ENCODE measurements around the gene METTL8.
"Not testable (repeated sequence)": the region's sequence is repeated elsewhere in the genome, so short reads cannot be mapped to it uniquely, and the experiment has no call there.

Gene METTL8

DNA sequence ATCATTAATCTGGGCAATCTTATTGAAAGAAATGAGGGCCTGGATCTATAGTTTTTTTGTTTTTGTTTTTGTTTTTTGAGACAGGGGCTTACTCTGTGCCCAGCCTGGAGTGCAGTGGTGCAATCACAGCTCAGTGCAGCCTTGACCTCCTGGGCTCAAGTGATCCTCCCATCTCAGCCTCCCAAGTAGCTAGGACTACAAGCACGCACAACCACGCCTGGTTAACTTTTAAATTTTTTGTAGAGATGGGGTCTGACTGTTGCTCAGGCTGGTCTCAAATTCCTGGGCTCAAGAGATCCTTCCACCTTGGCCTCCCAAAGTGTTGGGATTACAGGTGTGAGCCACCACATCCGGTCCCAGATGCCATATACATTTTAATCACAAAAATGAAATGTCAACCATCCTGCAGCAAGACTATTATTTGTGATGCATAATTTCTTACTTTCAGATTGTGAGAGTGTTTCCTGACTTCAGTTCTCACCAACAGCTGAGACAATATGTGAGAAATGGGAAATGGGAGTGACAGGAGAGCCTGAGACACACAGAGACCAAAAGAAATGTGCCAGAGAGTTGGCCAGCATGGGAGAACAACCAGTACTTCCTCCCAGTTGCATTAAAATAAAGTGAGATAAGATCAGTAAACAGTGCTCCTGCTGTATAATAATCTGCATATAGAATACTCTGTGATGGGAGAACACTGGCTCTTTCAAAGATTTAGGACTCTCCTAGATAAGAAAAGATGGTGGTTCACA, 87.6 kb downstream of the METTL8 start:
- no peak for DNase-seq (ENCODE audit: low read depth)

DNA sequence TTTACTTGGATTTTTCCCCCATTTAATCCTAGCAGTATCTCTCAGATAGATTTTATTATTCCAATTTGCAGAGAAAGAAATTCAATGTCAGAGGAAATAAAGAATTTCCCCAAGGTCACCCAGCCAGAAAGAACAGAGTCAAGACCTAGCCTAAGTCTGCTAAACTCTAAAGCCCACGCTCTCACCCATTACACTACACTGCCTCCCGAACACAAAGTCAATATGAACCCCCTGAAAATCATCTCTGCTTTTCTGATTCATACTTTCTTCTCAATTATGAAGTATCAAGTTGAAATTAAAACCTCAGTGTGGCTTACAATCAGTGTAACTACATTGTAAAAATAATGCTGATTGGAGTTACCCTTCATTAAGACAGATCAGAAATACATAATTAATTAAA, 89.6 kb downstream of the METTL8 start:
- no peak for DNase-seq (ENCODE audit: low read depth)

DNA sequence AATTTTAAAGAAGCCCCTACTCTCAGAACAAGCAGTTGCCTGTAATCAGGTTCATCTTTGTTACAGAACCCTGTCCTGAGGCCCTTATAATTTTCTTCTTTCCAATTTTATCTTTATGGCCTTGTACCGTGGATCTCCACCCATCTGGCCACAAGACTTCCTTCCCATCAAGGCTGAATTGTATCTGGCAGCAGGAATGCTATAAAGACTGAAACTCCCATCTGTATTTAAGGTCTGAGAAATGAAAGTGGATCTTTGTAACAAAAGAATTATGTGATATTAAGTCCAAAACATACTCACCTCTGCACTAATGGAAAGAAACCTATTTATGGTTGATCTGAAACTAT, 91.8 kb downstream of the METTL8 start:
- no peak for DNase-seq (ENCODE audit: low read depth)

DNA sequence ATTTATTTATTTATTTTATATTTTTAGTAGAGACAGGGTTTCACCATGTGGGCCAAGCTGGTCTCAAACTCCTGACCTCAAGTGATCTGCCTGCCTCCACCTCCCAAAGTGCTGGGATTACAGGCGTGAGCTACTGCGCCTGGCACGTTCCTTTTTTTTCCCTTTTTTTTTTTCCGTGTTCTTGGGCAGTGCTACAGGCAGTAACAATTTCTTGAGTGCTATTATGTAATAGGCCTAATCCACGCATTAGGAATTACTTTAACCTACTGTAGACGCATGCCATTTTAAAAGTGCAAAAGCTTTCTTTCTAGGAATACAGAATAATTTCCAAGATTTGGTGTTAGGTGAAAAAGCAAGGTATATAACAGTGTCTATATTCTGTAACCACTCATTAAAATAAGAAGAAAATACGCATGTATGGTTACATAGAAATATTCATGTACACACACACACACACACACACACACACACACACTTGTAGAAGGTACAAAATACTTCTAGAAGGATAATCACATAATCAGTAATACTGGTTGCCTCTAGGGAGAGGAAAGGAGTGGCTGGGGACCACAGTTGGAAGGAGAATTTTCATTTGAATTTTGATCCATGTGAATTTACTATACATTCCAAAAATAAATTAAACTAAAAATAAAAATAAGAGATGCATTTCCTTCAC, 92.3 kb downstream of the METTL8 start:
- DNase-seq (ENCODE audit: low read depth), result no peak

DNA sequence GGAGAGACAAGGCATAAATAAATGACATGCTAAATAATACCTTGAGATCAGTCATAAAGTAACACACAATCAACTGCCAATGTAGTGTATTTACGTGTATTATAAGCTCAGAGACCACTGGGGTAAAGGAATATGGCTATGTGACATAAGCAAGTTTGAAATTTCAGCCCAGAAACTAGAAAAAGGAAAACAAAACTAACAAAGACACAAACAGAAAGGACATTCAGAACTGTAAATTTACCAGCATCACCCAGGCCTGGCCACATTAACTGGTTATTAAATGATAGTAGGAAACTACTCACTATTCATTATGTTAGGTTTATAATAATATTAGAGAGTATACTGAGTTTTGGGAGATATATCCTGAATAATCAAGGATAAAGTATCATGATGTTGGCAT, 98.8 kb downstream of the METTL8 start:
- no peak for DNase-seq (ENCODE audit: low read depth)

DNA sequence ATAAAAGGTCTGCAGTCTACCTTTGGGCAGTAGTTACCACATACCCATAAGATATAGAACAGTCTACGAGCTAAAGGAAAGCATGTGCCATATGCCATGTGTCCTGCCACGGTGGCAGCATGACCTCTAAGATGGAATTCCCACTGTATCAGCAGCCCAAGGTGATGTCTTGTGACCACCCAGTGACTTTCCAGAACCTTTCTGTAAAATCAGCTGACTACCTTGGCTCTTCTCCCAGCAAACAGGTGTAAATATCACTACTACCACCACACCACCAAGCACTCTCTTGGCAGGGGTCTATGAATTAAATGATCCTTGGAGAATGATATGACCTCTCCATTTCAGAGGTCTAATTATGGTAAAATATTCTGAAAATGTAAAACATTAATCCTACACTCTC, 99.6 kb downstream of the METTL8 start:
- no peak for DNase-seq (ENCODE audit: low read depth)

DNA sequence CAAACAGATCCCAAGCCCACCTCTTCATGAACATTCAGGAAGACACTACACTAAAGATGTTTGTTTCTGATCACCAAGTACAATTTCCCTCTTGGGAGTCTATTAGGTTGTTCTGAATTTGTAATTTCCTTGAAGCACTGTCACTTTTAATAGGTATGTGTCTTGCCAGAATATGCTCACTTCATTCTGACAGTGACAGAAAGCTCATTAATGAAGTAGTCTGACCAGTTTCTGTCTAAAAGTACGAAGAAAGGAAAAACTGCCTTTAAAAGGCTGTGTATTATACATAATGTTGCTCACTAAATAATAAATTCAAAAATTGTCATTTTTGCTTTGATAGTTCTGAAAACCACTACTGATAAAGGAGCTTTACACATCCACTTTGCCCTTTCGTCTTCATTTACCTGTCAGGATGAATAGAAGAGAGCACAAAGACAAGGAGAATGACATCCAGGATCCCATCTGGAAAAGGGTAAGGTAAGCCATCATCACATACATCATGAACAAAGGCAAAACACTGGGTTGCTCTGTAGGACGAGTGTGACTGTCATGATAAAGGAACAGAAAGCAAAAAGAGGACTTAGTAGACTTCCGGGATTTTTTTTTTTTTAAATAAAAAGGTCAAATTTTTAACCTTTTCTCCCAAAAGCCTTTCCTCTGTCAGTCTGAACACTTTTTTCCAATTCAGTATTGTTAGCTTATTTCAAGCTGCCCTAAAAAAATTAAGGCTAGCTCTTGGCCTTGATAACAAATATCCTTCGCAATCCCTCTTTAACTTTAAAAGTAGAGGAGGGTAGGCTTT, 103.4 kb downstream of the METTL8 start:
- DNase-seq (ENCODE audit: low read depth), result no peak

DNA sequence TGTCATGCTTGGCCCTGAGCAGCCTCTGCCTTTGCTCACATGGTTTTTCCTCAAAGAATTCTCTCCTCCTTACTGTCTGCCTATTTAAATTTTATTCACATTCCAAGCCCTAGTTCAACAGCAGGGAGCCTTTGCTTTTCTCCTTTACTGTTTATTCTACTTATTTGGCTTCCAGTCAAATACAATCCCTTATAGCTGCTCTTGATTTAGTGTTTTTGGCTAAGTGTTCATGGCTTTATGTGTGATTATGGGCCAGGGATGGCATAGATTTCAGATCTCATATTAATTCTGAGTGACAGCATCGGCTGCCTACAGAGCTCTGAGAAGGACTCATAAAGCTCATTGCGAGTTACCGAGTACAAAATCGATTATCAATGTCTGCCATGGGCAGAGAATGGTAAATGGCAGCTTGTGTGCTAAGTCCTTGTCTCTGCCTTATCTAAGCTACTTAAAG, 106.7 kb downstream of the METTL8 start:
- DNase-seq (ENCODE audit: low read depth), result no peak

DNA sequence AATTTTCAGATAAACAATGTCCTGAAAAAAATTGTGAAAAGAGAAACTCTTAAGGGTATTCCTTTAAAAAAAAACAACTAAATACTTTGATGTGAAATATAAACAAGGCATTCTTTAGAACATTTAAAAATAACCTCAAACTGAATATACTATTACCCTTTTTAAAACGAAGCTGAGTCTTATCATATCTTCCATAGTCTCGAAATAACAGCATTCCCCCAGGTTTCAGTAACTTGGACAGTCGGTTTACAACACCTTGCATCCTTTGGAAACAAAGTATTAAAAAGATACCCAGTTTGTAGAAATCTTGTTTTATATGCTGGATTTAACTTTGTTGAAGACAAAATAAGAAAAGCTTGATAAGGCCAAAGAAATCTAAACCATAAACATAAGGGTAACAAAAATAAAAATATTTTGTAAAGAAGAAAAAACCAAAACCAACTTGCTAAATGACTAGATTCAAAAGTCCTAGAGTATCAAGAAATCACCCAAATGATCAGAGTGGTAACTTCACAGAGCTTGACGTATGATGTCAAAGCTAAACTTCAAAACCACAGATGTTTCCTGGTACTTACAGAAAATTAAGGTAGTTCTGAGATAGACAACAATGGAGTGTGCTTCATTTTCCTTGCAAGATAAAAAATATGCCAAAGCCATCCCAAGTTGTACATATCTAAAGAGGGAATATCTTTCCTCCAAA, 107.8 kb downstream of the METTL8 start:
- no peak for DNase-seq (ENCODE audit: low read depth)

DNA sequence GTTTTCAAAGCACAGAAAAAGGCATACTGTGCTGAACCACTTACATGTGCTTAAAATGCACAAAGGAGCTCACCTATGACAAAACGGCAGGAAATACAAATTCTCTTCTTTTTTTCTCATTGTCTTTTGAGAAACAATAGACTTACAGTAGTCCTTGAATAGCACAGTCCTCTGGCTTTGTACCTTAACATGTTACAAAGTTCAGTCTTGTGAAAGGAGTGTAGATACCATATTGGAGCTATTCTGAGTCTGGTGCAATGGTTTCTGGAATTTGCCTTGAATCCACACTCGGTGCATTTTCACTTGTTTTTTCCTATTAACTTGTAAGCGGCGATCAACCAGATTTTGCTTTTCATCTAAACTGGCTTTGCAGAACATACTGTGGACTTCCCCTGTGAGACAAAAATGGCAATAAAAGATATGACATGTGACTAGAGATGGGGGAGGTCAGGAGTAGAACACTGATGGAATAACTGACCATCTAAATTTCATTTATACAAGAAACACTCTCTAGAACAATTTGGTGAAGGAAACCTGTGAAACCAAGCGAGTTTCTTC, 109.7 kb downstream of the METTL8 start:
- no peak for DNase-seq (ENCODE audit: low read depth)

DNA sequence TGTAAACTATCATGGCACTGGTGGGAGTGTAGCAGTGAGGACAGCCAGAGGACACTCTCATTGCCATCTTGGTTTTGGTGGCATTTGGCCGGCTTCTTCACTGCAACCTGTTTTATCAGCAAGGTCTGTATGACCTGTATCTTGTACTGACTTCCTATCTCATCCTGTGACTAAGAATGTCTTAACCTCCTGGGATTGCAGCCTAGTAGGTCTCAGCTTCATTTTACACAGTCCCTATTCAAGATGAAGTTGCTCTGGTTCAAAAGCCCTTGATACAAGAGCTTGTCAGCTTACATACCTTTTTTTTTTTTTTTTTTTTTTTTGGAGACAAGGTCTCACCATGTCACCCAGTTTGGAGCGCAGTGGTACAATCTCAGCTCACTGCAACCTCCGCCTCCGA, 110.9 kb downstream of the METTL8 start:
- DNase-seq (ENCODE audit: low read depth), result no peak

DNA sequence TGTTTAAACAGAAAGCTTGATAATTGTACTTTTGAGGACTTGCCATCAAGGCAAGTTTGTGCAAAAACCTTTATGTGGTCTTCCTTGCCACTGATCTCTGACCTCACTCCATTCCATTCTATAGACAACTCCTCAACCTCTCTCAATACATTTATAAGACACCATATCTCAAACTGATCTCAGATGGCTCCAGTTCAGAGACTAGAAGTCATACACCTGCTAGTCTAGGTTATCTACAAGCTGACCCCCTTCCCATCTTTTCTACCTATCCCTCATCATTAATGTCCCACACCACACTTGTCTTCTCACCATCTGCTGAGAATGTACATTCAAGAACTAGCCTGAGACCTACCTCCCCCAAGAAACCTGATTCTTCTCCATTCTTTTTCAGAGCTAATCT, 113.1 kb downstream of the METTL8 start:
- DNase-seq (ENCODE audit: low read depth), result no peak

DNA sequence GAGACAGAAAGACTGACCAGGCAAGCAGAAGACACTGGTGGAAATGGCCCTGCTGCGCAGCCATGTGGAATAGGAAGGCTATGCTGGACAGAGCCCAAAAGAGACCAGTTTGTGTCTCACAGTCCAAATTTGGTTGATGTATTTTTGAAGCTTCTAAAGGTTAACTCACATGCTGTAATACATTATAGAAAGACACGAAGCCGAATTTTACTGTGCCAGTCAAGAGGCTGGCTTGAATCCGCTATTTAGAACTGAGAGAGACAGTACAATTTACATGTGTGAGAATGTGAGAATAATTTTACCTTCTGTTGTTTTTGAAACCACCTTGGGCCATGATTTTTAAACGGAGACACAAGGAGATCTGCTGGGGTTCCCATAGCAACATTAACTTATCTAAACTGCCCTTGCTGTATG, 113.6 kb downstream of the METTL8 start:
- DNase-seq (ENCODE audit: low read depth), result no peak

DNA sequence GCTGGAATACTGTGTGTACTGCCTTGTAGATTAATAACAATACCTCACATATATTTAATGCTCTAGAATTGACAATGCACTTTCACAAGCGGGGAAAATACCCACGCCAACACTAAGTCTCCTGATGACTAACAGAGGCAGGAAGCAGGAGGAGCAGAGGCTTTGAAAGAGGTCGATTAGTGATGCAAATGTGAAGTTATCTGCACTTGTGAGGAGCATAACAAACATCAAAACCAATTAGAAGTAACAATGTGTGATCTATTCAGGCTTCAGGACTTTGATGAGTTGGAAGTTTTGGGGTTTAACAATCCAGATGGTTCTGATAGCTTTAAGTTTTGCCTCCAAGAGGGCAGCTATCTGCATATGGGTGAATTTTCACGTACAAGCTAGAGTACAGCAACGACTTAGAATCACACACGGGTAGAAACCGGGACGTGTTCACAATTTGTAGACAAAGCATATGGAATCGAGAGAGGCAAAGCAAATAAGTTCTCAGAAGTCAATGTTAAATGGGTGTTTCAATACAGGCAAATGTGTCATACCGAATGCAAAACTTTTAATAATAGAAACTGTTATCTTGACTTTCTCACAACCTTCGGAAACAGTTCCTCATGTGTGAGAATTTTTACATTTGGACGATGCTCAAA, 114.5 kb downstream of the METTL8 start:
- peak; percentile 19 for DNase-seq (ENCODE audit: low read depth)

DNA sequence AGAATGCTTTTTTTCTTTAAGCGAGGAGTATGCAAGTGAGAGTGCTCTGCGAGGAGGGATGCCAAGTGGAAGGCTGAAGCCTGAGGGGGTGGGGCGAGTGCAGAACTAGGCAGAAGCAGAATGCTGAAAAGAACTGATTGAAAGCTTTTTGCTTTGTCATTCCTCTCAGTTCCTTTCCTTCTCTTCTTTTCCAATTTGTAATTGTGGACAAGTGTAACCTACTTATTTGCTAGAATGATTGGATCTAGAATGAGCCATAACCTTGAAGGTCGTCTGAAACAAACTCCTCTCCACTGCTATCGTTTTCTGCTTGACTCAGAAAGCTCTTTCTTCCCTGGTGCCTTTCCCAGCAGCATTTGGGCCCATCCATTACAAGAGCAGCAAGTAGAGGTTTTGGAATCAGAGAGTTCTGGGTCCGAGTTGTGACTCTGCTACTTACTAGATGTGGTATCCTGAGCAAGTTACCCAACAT, 115.3 kb downstream of the METTL8 start:
- DNase-seq (ENCODE audit: low read depth), result no peak

DNA sequence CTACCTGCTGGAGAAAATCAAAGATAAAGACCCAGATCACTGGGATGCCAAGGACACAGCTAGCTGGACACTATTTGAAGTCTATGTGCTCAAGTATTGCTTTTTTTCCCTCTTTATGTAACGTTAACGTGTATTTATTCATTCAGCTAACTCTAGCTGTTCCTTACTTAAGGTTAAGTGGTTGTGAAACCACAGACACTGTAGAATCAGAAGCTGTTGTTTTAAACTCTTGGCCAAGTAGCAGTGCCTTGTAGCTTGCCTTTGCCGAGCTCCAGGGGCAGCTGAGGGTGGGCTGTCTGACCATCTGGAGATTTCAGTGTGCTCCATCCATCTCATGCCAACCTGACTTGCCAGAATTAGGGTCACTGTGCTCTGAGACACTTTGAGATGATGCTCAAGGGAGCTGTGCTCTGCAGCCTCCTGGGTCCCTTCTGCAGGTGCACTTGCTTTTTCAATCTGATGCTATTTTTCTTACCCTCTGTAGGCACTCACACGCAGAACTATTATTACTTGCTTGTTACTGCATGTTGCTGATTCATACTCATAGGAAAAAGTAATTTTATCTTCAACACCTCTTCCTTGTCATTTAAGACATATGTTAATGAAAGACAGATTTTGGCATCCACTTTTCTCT, 116.2 kb downstream of the METTL8 start:
- no peak for DNase-seq (ENCODE audit: low read depth)

DNA sequence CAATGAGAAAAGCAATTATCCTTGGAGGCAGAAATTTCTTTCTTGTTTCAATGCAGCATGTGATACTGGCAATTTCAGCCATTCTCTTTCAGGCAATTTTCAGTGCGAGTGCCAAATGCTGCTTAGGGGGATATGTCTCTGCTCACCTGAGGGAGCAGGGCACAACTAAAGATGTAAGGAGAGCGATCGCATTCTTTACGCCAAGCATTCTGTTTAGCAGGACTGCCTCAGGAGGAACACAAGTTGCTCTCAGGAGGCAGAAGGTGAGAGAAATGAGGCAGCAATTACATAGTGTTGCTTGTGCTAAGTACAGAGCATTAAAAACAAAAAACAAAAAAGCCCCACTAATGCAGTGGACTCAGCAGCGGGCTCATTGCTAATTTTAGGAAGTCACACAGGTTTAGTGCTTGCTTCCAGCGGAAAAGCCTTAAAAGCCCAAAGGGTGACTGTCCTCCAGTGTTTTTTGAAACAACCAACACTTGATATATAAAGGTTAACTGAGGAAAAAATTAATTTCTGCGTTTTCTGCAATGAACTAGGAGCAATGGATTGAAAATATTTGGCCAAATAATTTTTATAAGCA, 116.9 kb downstream of the METTL8 start:
- no peak for DNase-seq (ENCODE audit: low read depth)

DNA sequence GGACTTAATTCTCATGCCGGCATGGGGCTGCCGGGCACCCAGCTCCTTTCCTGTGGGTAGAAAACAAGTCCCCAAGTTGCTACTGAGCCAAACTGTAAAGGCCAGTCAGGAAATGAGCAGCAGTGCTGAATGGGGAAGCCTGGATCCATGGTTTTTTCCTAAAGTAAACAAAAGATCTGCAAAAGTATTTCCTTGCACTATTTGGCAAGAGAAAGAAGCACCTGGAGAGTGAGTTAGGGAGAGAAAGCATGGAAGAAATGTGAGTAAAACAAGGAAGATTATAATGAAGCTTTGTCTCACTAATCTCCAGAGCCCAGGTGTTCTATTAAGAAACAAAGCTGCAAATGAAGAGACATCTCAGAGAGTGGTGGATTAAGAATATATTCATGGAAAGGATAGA, 117.6 kb downstream of the METTL8 start:
- DNase-seq (ENCODE audit: low read depth), result no peak

DNA sequence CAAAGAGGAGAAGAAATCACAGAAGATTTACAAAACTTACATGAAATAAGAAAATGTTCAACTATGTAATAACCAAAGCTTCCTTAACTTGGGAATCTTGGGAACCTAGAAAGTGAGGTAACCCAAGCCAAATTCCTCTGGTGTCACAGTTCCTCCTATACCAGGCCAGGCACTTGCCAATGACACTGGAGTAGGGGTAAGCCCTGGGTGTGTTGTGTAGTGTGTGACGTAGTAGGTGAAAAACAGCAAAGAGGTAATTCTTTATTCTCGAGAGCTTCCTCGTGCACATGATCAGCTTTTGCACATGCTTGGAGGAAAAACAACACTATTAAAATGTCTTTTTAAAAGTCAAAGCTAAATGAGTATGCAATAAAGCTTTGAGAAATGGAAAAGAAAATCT, 118.0 kb downstream of the METTL8 start:
- no peak for DNase-seq (ENCODE audit: low read depth)

DNA sequence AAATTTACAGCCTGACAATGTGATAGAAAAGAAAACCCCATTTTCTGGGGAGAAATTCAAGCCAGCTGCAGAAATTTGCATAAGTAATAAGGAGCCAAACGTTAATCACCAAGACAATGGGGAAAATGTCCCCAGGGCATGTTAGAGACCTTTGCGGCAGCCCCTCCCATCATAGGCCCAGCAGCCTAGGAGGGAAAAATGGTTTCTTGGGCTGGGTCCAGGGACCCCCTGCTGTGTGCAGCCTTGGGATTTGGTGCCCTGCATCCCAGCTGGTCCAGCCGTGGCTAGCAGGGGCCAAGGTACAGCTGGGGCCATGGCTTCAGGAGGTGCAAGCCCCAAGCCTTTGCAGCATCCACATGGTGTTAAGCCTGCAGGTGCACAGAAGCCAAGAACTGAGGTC, 121.6 kb downstream of the METTL8 start:
- not testable (repeated sequence) for DNase-seq (ENCODE audit: low read depth)

DNA sequence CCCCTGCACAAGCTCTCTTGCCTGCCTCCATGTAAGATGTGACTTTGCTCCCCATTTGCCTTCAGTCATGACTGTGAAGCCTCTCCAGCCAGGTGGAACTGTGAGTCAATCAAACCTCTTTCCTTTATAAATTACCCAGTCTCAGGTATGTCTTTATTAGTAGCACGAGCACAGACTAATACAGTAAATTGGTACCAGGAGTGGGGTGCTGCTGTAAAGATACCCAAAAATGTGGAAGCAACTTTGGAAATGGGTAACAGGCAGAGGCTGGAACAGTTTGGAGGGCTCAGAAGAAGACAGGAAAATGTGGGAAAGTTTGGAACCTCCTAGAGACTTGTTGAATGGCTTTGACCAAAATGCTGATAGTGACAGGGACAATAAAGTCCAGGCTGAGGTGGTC, 122.2 kb downstream of the METTL8 start:
- not testable (repeated sequence) for DNase-seq (ENCODE audit: low read depth)

Data from stimulated activated CD8-positive, alpha-beta memory T cell treated with anti-CD3 and anti-CD28 coated beads, Interleukin-4, amount 100 ng/mL, for 24 hours (primary cell).